ENCODE results near the gene WDR73.
A peak's percentile ranks its signal among the peaks of the same experiment; 100 is the strongest.
"Not testable (repeated sequence)": the region's sequence is repeated elsewhere in the genome, so short reads cannot be mapped to it uniquely, and the experiment has no call there.

WDR73 gene

GRCh38 chr15:84645496-84645895 is 8.6 kb downstream of the WDR73 start:
- no peak for DNase-seq
- no peaks in the 10 kb centered on the region for H3K27me3 ChIP-seq
- no peaks in the 10 kb centered on the region for H3K9me3 ChIP-seq
- peaks cover 64% of the 10 kb centered on the region for H3K36me3 ChIP-seq
- no peak for TF ChIP-seq CTCF (IDR thresholded peaks at IDR 0.05; ENCODE audit: low read depth, low read length)
- no peak overlapping the region for H3K4me3 ChIP-seq (ENCODE audit: low read depth, low read length)
- no peaks in the 10 kb centered on the region for H3K4me1 ChIP-seq

- no peak overlapping the region for H3K4me3 ChIP-seq (ENCODE audit: low read depth, low read length)
- no peaks in the 10 kb centered on the region for H3K27me3 ChIP-seq
- no peaks in the 10 kb centered on the region for H3K9me3 ChIP-seq
- DNase-seq, result no peak
- no peaks in the 10 kb centered on the region for H3K4me1 ChIP-seq
- H3K36me3 ChIP-seq, result peaks cover 58% of the 10 kb centered on the region
- no peak for TF ChIP-seq CTCF (IDR thresholded peaks at IDR 0.05; ENCODE audit: low read depth, low read length)
Measured at GRCh38 chr15:84643838-84644237, 10.2 kb downstream of the WDR73 start.

GRCh38 chr15:84642640-84643039 is 11.4 kb downstream of the WDR73 start:
- peaks cover 46% of the 10 kb centered on the region for H3K36me3 ChIP-seq

DNA sequence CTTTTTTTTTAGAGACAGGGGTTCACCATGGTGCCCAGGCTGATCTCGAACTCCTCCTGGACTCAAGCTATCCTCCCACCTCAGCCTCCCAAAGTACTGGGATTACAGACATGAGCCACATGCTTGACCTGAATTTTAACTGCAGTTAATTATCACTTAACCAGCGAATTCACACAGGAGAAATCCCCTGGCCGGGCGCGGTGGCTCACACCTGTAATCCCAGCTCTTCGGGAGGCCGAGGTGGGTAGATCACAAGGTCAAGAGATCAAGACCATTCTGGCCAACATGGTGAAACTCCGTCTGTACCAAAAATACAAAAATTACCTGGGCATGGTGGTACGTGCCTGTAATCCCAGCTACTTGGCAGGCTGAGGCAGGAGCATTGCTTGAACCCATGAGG is 12.2 kb downstream of the WDR73 start:
- H3K4me1 ChIP-seq; DNase-seq; H3K27me3 ChIP-seq; H3K9me3 ChIP-seq; H3K4me3 ChIP-seq (ENCODE audit: low read depth, low read length): not testable (repeated sequence)
- H3K36me3 ChIP-seq, result peaks cover 38% of the 10 kb centered on the region

More at GRCh38 chr15:84642640-84643039, 11.4 kb downstream of the WDR73 start:
- H3K9me3 ChIP-seq; H3K4me1 ChIP-seq; DNase-seq; H3K27me3 ChIP-seq; H3K4me3 ChIP-seq (ENCODE audit: low read depth, low read length): not testable (repeated sequence)

GRCh38 chr15:84638103-84638502 is 16.0 kb downstream of the WDR73 start:
- no peaks in the 10 kb centered on the region for H3K9me3 ChIP-seq
- H3K4me3 ChIP-seq (ENCODE audit: low read depth, low read length), result no peak overlapping the region
- peak; percentile 29 for TF ChIP-seq CTCF (IDR thresholded peaks at IDR 0.05; ENCODE audit: low read depth, low read length)
- no peaks in the 10 kb centered on the region for H3K4me1 ChIP-seq
- no peak for DNase-seq
- no peaks in the 10 kb centered on the region for H3K27me3 ChIP-seq
- H3K36me3 ChIP-seq, result peaks cover 14% of the 10 kb centered on the region

DNA sequence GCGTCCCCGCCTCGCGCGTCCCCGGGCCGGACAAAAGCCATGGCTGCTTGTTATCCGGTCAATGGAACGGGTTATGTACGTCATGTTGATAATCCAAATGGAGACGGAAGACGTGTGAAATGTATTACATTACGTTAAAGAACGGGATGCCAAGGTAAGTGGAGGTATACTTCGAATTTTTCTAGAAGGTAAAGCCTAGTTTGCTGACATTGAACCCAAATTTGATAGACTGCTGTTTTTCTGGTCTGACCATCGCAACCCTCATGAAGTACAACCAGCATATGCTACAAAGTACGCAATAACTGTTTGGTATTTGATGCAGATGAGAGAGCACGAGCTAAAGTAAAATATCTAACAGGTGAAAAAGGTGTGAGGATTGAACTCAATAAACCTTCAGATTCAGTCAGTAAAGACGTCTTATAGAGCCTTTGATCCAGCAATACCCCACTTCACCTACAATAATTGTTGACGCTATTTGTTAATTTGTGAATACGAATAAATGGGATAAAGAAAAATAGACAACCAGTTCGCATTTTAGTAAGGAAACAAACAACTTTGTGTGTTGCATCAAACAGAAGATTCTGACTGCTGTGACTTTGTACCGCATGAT is 19.8 kb downstream of the WDR73 start:
- H3K4me1 ChIP-seq, result peaks cover 4% of the 10 kb centered on the region; the same call in 1 of the 2 replicates
- H3K9me3 ChIP-seq, result no peaks in the 10 kb centered on the region
- no peak for DNase-seq
- H3K27me3 ChIP-seq, result no peaks in the 10 kb centered on the region
- no peak for TF ChIP-seq CTCF (IDR thresholded peaks at IDR 0.05; ENCODE audit: low read depth, low read length)
- H3K4me3 ChIP-seq (ENCODE audit: low read depth, low read length), result peak overlapping the region; percentile 70
- no peaks in the 10 kb centered on the region for H3K36me3 ChIP-seq

DNA sequence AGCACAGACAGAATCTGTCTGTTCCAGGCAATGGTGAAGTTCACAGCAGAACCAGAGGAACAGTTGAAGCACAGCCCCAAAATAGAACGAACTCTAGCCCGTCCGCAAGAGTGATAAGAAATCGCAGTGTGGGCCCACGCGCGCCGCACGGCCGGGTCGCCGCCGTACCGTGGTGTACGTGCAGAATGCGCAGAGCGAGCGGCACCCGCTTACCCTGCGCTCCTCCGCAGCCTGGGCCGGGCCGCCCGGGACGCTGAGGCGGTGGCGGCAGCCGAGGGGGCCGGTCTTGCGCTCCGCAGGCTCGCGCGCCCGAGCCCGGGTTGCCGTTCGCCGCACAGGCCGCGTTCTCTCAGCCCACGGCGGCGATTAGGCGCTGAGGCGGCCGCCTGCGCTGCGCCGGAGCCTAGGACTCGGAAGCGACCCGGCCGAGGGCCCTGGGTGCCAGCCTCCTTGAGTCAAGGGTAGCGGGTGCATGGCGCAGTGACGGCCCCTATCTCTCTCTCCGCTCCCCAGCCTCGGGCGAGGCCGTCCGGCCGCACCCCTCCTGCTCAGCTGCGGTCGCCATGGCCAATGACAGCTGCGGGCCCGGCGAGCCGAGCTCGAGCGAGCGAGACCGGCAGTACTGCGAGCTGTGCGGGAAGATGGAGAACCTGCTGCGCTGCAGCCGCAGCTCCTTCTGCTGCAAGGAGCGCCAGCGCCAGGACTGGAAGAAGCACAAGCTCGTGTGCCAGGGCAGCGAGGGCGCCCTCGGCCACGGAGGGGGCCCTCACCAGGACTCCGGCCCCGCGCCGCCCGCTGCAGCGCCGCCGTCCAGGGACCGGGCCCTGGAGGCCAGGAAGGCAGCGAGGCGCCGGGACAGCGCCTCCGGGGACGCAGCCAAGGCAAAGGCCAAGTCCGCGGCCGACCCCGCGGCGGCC is 20.5 kb downstream of the WDR73 start:
- Histone ChIP-seq H3K36me3 (no peaks in the 10 kb centered on the region), H3K4me3 (ENCODE audit: low read depth, low read length) (peak overlapping the region; percentile 70), H3K9me3 (no peaks in the 10 kb centered on the region), H3K27me3 (no peaks in the 10 kb centered on the region), H3K4me1 (peaks cover 4% of the 10 kb centered on the region; the same call in 1 of the 2 replicates)
- TF ChIP-seq CTCF (IDR thresholded peaks at IDR 0.05; ENCODE audit: low read depth, low read length), result no peak
- peak; percentile 82 for DNase-seq
